GM18907 (cell line): Measurements from ENCODE around the gene TBR1.

Source experiments
- ATAC-seq: cut with Tn5 transposase; IDR thresholded peaks from one replicate; pipeline ENCODE4 v1.9.1; 2021; ENCODE audit warnings: mild to moderate bottlenecking, moderate library complexity; ENCODE audit not compliant: unreplicated experiment

The TBR1 gene

DNA sequence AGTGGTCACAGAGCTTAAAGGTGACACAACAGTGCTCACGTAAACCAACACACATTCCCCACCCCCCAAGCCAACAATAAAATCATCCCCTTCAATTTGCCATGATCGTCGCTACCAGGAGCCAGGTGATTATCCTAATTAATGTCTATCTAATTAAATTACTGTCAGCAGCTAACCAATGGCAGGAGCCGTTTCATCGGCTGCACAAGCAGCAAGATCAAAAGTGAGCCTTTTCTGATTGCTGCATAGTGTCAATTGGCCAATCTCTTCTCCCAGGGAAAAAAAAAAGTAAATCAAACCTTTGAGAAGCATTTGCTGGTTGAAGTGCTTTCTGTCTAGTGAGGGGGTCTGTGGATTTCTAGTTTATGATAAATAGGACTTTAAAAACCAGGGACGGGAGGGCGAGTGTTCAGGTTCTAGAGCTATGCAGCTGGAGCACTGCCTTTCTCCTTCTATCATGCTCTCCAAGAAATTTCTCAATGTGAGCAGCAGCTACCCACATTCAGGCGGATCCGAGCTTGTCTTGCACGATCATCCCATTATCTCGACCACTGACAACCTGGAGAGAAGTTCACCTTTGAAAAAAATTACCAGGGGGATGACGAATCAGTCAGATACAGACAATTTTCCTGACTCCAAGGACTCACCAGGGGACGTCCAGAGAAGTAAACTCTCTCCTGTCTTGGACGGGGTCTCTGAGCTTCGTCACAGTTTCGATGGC lies at the start of gene TBR1:
Gene TBR1, plus strand, starts transcription at position 311 of the 721 bp plus-strand sequence. Its CDS starts 114 bp downstream, at position 425.
- ATAC-seq: no peak

DNA sequence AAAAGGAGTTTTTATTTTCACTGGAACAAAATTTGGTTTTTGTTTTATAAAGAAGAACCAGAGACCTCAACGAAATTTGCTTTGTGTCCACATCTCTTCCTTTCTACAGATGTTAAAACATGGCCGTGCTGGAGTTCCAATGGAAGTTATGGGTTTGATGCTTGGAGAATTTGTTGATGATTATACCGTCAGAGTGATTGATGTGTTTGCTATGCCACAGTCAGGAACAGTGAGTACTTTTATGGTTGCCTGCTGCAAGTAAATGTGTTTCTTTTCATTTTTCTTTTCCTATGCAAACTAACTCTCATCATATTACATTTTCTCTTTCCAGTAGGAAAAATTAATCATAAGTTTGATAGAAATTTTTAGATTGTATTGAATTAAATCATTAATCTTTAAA lies 48.4 kb upstream of the TBR1 start:
- ATAC-seq: no peak

DNA sequence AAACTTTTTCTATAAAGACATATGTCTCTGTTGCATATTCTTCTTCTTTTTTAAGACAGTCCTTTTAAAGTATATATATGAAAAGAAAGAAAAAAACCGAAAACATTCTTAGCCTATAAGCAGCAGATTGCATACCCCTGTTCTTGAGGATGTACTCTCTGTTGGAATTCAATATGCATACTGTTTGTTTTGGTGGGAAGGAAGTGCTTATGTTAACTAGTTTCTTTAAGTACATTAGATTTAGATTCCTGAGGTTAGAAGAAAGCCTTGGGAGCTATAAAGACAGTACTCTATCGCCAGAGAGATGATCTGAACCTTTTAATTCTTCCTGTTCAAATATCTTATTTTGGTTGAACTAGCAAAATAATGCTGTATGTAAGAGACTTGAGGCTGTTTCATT lies 46.8 kb upstream of the TBR1 start:
- ATAC-seq: no peak

DNA sequence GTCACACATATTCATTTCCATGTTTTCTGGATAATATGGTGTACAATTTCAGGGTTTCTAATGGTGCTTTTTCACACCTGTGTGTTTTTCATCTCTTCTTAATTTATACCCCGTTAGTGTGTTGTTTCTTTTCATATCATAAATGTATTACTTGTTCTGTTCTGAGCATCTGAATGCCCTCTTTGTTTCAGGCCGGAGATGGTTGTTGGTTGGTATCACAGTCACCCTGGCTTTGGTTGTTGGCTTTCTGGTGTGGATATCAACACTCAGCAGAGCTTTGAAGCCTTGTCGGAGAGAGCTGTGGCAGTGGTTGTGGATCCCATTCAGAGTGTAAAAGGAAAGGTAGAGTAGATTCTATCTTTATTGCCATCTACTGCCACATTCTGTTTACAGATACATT lies 45.1 kb upstream of the TBR1 start:
- no peak for ATAC-seq

DNA sequence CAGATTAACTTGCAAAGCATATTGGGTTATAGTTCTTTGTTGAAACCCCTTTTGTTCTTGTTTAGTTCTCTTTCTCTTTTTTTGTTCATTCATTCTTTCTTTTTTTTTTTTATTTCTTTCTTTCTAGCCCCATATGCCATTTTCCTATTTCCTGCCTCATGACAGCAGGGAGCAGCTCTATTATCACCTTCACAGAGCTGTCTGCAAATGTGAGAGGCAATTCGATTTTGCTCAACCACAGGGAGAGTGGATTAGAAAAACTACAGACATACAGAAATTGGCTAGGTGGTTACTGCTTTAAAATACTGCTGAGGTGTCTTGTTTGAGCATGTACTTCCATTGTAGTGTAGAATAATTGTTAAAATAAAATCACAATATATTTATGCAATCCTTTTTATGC lies 44.2 kb upstream of the TBR1 start:
- no peak for ATAC-seq

DNA sequence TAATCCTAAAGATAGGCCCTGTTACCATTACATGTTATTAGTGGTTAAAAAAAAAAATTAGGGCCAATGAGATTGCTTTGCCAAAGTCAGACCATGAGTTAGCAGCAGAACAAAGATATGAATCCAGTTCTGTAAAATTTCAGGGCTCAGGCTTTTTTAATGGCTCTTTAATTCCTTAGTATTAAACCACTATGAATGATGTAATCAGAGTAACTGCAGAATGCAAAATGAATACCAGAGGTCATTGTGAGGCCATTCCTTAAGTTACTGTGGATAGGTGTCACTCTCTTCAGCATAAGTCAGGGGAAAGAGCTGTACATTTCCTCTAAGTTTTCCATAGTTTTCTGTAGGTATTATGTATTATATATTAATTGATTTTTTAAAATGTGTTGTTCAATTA lies 42.2 kb upstream of the TBR1 start:
- no peak for ATAC-seq

DNA sequence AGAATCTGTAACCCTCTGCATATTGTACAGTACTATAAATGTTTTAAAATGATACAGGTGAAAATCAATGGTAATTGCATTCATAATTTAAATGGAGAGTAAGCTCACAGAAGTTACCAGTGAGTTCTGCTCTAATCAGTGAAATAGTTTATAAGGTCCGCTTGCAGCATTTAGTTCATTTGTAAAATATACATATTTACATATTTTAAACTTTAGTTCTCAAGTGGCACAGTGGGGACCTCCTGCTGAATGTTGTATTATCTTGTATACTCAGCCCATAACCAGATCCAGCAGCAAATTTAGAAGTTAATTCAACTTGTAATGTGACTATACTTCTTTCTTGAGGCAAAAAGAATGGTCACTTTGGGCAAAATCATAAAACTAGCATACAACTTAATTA lies 41.7 kb upstream of the TBR1 start:
- ATAC-seq: no peak

DNA sequence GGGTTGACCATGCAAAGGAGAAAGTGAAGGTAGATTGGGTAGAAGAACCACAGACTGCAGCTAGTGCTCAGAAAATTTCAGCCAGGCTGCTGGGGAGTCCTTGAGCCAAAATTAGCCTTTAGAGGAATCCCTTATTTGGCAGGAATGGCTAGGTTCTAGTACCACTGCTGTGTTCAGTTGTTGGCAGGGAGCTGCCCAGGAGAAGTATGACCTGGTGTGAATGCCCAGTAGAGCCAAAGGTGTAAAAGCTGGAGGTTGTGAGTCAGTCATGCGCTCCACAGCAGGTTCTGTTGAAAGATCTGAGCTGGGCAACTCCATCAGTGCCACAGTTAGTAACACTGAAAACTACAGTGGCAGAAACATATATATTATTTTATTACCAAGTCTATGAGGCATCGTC lies 36.4 kb upstream of the TBR1 start:
- ATAC-seq: no peak

DNA sequence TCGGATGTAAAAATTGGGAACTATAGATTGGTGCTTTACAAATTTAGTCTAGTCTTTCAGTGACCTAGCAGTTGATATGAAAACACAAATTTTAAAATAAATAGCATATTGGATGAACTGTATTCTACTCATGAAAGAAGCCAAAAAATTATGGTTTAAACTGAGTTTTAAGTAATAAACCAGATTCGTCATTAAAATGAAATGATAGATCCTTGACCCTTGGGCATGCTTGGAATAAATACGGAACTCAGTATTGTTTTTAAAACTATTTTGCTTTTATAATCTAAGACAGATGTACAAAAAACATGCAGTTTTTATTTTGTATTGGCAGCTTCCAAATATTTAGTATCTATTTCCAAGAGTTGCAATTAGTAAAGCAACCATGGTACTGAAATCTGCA lies 34.6 kb upstream of the TBR1 start:
- no peak for ATAC-seq

DNA sequence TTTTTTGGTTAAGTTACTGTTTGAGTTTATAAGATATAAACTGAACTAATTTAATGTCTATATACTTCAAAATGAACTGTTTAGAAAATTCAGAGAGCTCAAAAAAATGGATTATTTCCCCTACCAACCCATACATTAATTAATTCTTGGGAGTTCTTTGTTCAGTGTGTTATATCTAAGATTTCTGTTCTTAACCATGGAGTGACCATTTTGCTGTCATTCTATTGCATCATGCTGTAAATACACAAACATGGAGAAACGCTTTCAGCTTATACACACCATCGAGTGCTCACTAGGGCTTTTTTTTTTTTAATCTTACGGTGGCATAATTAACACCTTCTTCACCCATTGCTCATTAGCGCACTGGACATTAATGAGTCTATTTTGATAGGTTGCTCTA lies 33.4 kb upstream of the TBR1 start:
- ATAC-seq: no peak

DNA sequence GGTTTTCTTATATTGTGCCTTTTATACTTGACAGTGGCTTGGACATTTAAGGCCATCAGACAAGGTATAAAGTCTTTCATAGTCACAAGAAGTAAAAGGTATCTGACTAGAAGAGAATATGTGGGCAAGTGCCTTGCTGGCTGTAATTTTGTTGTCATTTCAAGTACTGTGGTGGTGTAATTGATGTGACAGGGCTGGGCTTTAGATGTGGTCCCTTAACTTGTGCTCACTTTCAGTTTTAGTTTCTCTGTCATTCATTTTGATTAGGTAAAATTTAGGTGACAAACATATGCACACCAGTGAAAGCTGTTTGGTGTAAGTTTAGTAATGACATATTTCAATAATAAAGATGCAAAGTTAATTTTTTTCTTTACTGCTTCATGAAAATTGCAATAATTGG lies 31.2 kb upstream of the TBR1 start:
- peak; percentile 80 for ATAC-seq

DNA sequence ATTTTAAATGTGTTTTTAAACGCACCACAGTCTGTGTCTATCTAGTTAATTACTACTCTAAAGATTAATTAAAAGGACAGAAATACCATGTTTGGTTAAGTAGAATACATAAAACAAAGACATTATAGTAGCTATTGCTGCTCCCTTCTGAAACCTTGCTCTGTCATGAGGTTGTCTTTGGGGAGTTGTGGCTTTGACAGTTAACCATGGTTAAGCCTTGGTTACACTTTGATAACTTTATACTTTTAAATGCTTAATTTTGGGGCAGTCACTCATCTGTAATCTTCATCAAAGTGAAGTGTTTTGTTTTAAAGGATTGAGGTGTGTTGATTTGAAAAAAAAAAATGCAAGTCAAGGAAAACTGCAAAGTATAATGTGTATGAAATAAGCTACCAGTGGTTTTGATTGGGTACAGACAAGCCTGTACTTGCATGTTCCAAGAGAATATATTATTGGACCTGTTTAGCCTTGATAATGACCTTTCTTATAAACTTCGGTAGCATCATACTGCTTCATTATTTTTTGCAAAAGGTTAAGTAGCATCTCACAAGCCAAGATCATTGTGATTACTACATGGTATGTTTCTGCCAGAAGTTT lies 29.8 kb upstream of the TBR1 start:
- ATAC-seq: peak; percentile 83

DNA sequence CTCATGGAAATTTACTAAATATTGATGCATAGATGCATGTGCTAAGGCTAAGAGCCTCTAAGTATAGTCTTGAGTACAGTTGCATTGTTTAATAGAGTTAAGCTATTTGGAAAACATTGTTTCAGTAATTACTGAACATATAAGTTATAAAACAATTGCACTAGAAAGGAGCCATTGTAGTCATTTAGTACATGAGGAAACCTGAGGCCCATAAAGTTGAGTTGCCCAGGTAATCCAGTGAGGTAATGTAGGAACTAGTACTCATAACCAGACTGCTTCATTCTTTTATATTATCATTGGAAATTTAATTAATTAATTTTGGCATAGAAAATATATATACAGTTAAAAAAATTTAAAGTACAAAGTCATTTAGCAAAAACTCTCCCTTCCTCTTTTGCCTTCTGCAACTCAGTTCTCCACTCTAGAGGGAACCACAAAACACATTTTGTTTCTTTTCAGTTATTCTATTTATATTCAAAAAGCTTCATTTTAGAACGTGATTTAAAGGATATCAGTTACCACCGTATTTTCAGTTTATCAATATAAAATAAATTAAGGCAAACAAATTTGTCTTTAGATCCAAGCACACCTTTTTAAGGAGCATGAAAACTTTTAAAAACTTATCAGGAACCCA lies 27.8 kb upstream of the TBR1 start:
- ATAC-seq: no peak

DNA sequence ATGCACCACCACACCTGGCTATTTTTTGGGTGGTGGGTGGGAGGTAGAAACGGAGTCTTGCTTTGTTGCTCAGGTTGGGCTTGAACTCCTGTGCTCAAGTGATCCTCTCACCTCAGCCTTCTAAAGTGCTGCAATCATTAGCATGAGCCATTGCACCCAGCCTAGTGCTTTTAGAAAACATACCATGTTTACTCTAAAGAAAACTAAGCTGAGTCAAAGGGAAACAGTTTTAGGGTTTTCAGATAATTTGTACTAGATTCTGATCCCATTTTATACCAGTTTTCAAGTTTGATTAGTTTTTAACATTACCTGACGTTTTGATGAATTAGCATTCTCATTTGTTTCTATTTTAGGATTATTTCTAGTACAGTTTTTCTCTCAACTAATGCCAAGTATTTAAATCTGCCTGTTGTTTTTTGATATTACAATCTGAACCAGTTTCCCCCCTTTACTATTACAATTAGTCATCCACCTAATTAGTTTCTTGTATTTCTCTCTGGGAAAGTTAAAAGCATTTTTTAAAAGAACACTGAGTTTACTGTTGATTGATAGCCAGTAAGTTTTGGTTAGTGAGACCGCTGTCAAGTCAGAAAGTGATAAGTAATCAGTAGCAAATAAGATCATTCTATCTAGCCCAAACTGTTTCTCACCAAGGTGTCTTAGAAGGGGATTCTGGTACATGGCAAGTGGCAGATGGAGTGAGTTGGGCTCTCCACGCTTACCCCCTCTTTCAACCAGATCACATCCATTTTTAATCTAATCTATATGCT lies 24.2 kb upstream of the TBR1 start:
- ATAC-seq: no peak

DNA sequence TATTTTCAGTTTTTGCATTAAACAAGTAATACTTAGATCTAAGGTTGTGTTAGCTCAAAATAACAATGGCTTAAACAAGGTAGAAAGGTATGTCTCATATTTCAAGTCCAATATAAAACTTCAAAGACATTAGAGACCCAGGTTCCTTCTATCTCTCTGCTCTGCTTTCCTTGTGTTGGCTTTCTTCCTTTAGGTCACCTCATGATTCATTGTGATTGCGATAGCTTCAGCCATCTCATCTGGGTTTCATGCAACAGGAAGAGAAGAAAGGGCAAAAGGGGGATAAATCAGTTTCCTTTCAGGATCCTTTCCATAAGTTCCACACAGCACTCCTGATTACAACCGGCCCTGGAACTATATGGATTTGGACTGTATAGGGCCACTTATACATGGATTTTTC lies 16.0 kb upstream of the TBR1 start:
- no peak for ATAC-seq

DNA sequence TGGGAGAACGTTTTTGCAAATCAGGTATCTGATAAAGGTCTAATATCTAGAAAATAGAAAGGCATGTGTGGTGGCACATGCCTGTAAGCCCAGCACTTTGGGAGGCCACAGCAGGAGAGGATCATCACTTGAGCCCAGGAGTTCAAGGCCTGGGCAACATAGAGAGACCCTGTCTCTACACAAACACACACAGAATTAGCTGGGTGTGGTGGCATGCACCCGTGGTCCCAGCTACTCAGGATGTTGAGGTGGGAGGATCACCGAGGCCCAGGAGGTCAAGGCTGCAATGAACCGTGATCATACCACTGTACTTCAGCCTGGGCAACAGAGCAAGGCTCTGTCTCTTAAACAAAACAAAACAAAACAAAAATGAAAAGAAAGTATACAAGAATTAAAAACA lies 13.8 kb upstream of the TBR1 start:
- no peak for ATAC-seq

DNA sequence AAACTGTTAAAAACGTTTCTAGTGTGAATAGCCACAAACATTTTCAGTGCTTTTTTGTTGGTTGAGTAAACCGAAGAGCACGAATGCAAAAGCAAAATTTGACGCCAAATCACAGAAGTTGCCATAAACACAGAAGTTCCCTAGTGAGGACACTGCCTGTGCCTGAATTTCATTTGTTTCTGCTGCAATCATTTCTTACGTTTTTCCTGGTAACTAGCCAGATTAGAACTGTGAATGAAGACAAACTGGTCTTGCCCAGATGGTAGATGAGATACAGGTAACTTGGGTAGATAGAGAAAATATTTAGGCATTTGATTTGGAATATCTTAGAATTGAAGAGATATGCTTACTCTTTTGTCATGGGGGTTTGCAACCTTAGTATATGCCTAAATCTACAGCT lies 9.8 kb upstream of the TBR1 start:
- ATAC-seq: no peak

DNA sequence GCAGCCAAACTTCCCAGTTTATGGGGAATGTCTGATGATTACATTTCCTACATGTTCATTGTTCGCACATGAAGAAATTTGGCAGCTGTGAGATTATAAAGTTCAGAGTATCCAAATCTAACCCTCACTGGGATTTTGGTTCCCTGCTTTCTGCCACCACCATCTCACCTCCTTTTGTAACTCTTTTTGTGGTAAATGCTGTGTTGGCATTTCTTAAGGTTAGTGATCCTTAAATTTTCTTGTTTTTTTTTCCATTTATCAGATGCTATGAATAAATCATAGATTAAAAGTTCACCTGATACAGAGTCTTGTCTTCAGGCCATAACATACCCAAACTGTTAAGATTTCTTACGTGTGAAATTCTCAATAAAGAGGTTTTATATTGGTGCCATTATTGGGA lies 8.5 kb upstream of the TBR1 start:
- ATAC-seq: no peak

DNA sequence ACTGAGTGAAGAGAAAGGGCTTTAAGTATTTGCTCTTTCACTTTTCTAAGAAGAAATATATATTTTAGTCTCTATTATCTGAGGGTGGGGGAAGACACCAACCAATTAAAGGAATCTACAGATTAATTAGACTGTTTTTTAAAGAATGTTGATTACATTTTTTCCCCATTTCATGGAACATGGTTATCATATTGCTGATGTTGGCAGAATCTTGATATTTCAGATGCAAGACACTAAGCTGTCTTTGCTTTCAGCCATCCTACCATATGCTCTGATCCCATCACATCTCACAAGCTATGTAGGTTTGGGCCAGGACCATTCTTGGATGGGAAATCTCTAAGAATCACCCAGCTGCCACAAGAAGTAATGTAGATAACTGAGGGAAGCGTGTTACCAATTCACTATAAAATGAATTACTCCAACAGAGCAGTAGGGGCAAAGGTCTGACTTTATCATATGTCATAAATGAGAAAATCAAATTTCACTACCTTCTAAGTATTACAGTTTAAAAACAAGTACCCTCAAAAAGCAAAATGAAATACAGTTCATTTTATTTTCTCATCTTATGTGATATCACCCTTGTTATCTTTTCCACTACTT lies 6.7 kb upstream of the TBR1 start:
- ATAC-seq: no peak

DNA sequence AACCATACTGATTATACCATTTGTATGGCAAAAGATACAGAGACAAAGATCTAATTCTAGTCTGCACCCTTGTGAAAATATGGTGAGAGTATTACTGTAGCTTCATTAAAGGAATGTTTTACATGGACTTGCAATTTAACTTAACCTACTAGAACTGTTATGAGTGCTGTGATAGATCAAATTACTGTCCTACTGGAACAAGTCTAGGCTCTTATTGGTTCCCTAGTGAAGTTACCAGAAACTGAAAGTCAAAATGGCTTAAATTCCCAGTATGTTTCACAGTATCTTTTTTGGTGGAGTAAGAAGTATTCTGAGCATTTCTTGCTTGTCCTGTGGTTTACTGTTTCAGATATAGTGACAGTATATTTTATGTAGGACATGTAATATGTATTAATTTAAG lies 3.8 kb upstream of the TBR1 start:
- ATAC-seq: no peak
